GM11168 (cell line): ENCODE results near the gene ARMC2.
"Not testable (repeated sequence)": the region's sequence is repeated elsewhere in the genome, so short reads cannot be mapped to it uniquely, and the experiment has no call there.

Experiments
- in situ Hi-C: fragments of 300-500 bp; cut with MboI; formaldehyde crosslinking; loops from one replicate; pipeline ENCODE4 v1.12.0; 2022; ENCODE audit warnings: low sequenced_read_pairs; ENCODE audit not compliant: unreplicated experiment

The ARMC2 gene

GRCh38 chr6:108848116-108848868 is at the start of gene ARMC2:
Gene ARMC2, plus strand, starts transcription at chr6:108848422. Its CDS starts 5,846 bp downstream, at chr6:108854268.
- in situ Hi-C loops: no loop called here

GRCh38 chr6:108798670-108799353 is 49.4 kb upstream of the ARMC2 start:
- in situ Hi-C loops: no loop called here

GRCh38 chr6:108799354-108799717 is 48.9 kb upstream of the ARMC2 start:
- in situ Hi-C loops: no loop called here

GRCh38 chr6:108799791-108800190 is 48.4 kb upstream of the ARMC2 start:
- in situ Hi-C loops: no loop called here

- in situ Hi-C loops: no loop called here
Measured at GRCh38 chr6:108800427-108800864, 47.8 kb upstream of the ARMC2 start.

GRCh38 chr6:108801366-108801765 is 46.9 kb upstream of the ARMC2 start:
- in situ Hi-C loops: no loop called here

- in situ Hi-C loops: no loop called here
Measured at GRCh38 chr6:108803982-108804490, 44.2 kb upstream of the ARMC2 start.

GRCh38 chr6:108804956-108805355 is 43.3 kb upstream of the ARMC2 start:
- in situ Hi-C loops: no loop called here

- in situ Hi-C loops: no loop called here
Measured at GRCh38 chr6:108805611-108806167, 42.5 kb upstream of the ARMC2 start.

GRCh38 chr6:108806171-108806570 is 42.1 kb upstream of the ARMC2 start:
- in situ Hi-C loops: no loop called here

GRCh38 chr6:108806665-108807064 is 41.6 kb upstream of the ARMC2 start:
- in situ Hi-C loops: no loop called here

- in situ Hi-C loops: no loop called here
Measured at GRCh38 chr6:108807928-108808327, 40.3 kb upstream of the ARMC2 start.

GRCh38 chr6:108809211-108809610 is 39.0 kb upstream of the ARMC2 start:
- in situ Hi-C loops: no loop called here

GRCh38 chr6:108810057-108810643 is 38.1 kb upstream of the ARMC2 start:
- in situ Hi-C loops: no loop called here

- in situ Hi-C loops: no loop called here
Measured at GRCh38 chr6:108811490-108811889, 36.7 kb upstream of the ARMC2 start.

- in situ Hi-C loops: not testable (repeated sequence)
Measured at GRCh38 chr6:108813218-108813617, 35.0 kb upstream of the ARMC2 start.

GRCh38 chr6:108817276-108817675 is 30.9 kb upstream of the ARMC2 start:
- in situ Hi-C loops: not testable (repeated sequence)

GRCh38 chr6:108820006-108820405 is 28.2 kb upstream of the ARMC2 start:
- in situ Hi-C loops: no loop called here

GRCh38 chr6:108822401-108822800 is 25.8 kb upstream of the ARMC2 start:
- in situ Hi-C loops: no loop called here

- in situ Hi-C loops: no loop called here
Measured at GRCh38 chr6:108825326-108825725, 22.9 kb upstream of the ARMC2 start.

- in situ Hi-C loops: no loop called here
Measured at GRCh38 chr6:108831104-108831503, 17.1 kb upstream of the ARMC2 start.
